Astrocyte (in vitro differentiated cells and primary cell): ENCODE data around the gene ZNF385D.

Experiments used
- EZH2 ChIP-seq: IDR thresholded peaks from 2 replicates; pipeline ENCODE4 v1.6.1; 2012; ENCODE audit warnings: mild to moderate bottlenecking, low read length, inconsistent platforms; ENCODE audit not compliant: insufficient read depth
- TF ChIP-seq, protein P1 (sequence below): IDR thresholded peaks from 2 replicates; pipeline ENCODE4 v1.5.1; 2011; ENCODE audit warnings: low read depth, mild to moderate bottlenecking, inconsistent platforms, low read length, moderate library complexity; ENCODE audit not compliant: insufficient read depth

DNA sequence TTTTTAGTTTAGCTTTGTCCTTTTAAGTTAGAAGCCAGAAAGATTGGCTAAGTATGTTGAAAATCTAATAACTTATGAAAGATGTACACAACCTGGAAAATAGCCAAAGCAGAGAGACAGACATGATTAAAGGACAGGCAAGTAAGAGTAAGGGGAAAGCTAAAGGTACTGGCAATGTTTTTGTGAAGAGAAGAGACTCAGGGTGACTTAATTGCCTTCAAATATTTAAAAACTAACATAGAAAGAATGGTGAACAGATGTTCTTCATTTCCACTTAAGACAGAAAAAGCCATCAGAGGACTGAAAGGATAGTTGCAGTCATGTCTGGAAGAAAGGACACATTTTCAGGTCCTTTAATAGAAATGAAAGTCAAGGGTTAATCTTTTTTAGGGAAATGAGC, 68.8 kb downstream of the ZNF385D start:
- TF ChIP-seq, protein P1, sequence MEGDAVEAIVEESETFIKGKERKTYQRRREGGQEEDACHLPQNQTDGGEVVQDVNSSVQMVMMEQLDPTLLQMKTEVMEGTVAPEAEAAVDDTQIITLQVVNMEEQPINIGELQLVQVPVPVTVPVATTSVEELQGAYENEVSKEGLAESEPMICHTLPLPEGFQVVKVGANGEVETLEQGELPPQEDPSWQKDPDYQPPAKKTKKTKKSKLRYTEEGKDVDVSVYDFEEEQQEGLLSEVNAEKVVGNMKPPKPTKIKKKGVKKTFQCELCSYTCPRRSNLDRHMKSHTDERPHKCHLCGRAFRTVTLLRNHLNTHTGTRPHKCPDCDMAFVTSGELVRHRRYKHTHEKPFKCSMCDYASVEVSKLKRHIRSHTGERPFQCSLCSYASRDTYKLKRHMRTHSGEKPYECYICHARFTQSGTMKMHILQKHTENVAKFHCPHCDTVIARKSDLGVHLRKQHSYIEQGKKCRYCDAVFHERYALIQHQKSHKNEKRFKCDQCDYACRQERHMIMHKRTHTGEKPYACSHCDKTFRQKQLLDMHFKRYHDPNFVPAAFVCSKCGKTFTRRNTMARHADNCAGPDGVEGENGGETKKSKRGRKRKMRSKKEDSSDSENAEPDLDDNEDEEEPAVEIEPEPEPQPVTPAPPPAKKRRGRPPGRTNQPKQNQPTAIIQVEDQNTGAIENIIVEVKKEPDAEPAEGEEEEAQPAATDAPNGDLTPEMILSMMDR = no peak
- no peak for TF ChIP-seq EZH2
